Stimulated activated naive CD8-positive, alpha-beta T cell treated with anti-CD3 and anti-CD28 coated beads, Interleukin-15, Interleukin-2, amounts not matched to agents 100 U/mL and 50 U/mL, for 24 hours (primary cell): Measurements from ENCODE around the gene WNT3.

Source experiments
- ATAC-seq: fragments of 150-1000 bp; cut with Tn5 transposase; one replicate; pipeline ENCODE4 v1.10.0; 2021
- DNase-seq: peaks from one replicate; pipeline ENCODE4 v3.0.0; 2021

Gene WNT3

DNA sequence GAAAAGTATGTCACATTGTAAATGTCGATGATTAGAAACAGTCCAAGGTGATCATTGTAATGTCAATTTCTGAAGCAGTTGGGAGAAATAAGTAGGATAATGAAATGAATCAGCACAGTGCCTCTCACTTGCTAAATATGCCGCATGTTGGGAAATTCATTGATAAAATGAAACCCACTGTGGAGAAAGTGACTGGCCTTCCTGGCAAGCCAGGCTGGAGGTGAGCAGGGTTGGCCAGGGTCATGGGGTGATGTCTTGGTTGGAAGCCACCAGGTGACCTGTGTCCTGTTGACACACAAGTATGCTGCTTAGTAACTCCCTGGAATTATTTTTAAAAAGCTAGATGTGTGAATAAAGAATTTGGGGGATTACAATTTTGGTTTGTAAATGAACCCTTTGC lies 18.0 kb upstream of the WNT3 start:
- DNase-seq (no peak), ATAC-seq (no peak)

DNA sequence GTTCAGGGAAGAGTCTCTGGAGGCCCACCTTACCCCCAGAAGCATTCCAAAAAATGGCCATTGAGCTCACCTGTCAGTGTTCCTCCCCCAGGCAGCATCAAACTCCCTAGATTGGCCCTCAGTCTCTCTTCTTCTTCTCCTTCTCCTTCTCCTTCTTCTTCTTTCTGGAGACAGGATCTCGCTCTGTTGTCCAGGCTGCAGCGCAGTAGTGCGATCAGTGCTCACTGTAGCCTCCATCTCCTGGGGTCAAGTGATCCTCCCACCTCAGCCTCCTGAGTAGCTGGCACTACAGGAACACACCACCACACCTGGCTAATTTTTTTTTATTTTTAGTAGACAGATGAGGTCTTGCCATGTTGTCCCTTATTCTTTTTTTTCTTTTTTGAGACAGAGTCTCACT lies 16.4 kb upstream of the WNT3 start:
- DNase-seq, result no peak
- no peak for ATAC-seq

GRCh38 chr17:46833840-46834208 lies 15.3 kb upstream of the WNT3 start:
- DNase-seq (no peak), ATAC-seq (no peak)

GRCh38 chr17:46832945-46833839 lies 14.7 kb upstream of the WNT3 start:
- no peak for ATAC-seq
- no peak for DNase-seq

DNA sequence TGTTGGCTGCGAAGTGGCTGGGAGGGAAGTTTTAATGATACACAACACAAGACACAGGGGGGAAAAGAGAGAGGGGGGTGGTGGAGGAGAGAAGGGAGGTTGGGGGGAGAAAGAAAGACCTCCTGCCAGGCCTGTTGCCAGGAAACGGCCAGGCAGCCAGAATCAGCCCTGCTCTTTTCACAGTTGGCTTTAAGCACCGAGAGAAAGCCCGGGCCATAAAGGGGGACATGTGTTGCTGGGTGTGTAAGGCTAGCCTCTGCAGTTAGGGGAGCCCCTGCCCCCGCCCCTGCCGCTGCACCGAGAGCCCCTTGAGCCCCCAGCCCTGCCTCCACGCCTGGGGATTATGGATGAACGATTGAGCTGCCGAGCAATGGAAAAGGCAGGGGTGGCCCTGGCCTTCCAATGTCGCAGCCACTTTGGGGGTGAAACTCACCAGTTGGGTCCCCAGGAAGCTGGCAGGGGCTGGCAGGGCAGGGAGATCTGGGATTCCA lies 13.9 kb upstream of the WNT3 start:
- no peak for ATAC-seq

GRCh38 chr17:46831573-46832330 lies 13.3 kb upstream of the WNT3 start:
- ATAC-seq, result no peak

More for the DNA sequence above, 13.9 kb upstream of the WNT3 start:
- no peak for DNase-seq

DNA sequence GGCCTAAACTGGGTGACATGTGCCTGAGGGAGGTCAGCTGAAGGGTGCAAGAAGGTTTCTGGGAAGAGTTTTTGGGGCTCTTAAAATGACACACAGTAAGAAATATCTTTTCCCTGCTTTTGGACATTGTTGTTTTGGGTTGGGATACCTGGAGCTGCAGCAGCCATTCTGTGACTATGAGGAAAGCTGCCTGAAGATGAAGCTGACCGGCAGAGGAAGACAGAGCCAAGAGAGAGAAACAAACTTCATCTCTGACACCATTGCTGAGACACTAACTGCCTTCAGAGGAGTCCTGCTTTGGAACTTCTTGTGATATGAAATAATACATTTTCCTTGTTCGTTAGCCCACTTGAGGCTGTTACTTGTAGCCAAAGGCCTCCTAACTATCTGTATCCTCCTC lies 8.8 kb upstream of the WNT3 start:
- no peak for ATAC-seq

More at GRCh38 chr17:46831573-46832330, 13.3 kb upstream of the WNT3 start:
- no peak for DNase-seq

GRCh38 chr17:46826116-46826515 lies 7.6 kb upstream of the WNT3 start:
- ATAC-seq (no peak), DNase-seq (no peak)

More for the DNA sequence above, 8.8 kb upstream of the WNT3 start:
- DNase-seq, result no peak

DNA sequence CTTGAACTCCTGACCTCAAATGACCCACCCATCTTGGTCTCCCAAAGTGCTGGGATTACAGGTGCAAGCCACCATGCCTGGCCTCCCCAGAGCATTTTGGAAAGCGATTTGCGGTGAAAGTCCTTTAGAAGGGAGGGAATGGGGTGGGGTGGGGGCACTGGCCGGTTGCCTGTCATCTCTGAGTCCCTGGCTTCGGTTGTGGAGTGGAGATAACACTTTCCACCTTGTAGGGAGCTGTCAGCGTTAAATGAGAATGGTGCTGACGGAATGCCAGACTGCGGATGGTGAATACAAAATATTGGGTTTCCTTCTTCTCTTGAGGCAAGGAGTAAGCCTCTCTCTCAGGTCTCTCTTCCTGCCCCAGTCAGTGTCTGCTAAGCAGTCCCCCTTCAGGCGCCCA lies 5.2 kb upstream of the WNT3 start:
- no peak for ATAC-seq
- DNase-seq, result no peak

- DNase-seq, result peak; percentile 68
- ATAC-seq, result no peak
Measured at GRCh38 chr17:46822388-46822921, 4.0 kb upstream of the WNT3 start.

GRCh38 chr17:46821482-46822387 lies 3.2 kb upstream of the WNT3 start:
- ATAC-seq (no peak), DNase-seq (no peak)

GRCh38 chr17:46820592-46821450 lies 2.3 kb upstream of the WNT3 start:
- ATAC-seq, result no peak
- DNase-seq, result no peak

DNA sequence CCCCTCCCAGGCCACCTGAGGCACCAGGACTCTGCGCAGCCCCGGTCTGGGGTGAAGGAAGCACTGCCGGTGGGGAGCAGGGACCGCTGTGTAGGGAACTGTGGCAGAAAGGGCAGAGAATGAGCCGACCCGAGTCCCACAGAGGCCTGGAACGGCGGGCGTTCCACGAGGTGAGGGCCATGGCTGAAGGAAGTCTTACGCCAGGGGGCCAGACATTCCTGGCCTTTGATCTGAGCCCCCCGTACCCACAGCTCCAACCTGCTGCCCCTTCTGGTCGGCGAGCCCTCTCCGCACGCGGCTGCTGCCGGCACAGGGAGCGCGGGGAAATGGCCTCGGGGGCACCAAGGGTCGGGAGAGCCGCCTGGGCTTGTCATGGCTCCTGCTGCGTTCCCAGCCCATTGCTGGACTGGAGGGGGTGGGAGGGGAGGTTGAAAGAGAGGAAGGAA lies 1.4 kb upstream of the WNT3 start:
- no peak for ATAC-seq
- no peak for DNase-seq

DNA sequence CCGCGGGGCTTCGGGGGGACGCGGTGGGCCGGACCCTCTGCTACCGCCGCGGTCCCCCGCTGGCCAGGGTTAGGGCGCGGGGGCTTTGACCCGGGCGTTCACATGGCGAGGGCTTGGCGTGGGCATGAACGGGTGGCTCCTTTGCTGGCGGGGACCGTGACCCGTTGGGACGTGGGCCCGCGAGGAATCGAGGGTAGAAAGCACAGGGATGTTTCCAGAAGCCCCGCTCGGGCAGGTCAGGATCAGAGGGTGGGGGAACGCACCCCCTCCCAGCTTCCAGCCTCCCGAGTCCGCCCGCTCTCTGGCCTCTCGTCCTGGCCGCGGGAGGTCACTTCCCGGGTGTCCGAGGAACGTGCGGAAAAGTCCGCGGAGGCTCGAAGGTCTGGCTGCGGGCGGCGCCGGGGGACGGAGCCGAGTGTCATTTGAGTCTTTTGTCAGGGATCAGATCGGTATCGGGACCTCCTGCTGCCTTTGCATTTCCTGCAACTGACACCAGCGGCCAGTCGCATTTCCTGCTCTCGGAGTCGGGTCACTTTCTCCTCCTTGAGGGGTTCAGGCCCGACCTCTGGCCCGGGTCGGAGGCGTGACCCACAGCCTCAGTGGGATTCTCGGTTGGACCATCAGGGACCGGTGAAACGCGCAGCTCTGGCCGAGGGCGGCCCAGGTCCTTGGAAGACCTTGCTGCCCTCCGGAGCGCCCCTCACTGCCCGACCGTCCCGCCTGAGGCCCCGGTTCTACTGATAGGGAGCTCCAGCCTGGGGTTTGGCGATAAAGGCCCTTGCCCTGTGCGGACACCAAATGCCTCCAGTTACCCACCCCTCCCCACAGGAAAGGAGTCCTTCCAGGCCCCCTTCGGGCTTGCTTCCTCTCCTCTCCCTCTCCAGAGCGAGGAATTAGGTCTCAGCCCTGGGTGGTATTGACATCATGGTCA lies 702 bp upstream of the WNT3 start:
- ATAC-seq (no peak), DNase-seq (peak; percentile 20)

GRCh38 chr17:46817901-46818209 lies 637 bp downstream of the WNT3 start:
- ATAC-seq (no peak), DNase-seq (no peak)

GRCh38 chr17:46817151-46817900 lies 1.2 kb downstream of the WNT3 start:
- ATAC-seq, result no peak
- DNase-seq, result no peak

DNA sequence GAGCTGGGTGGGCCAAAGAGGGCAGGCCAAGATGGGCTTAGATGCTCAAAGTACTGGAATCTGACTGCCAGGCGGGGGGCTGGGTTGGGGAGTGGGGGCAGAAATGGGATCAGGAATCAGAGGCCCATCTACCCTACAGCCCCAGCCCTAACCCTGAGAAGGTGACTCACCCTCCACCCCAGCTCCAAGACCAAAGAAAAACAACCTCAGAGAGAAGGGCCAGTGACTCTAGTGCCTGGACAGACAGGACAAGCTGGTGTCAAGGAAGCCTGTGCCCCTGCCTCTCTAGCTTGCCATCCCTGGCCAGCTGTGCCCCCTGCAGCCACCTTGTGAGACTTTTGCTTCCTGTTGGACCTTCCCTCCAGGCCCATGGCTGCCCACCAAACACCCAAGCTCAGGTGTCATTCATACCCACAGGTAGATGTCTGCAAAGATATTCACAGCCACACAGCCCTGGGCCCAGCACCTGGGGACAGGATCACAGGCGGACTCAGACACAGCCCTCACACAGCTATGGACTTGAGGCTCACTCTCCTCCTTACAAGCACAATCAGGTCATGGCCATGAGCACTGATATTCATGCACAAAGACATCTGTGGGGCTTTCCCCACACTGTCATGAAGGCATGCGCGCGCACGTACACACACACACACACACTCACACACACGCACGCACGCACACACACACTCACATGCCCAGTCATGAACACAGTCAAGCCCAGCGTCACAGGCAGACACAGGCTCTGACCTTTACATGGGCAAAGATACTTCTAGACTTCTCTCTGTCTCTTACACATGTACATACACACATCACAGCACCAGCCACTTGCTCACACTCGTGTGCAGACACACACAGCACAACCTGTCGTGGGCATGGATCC lies 2.8 kb downstream of the WNT3 start:
- ATAC-seq (no peak), DNase-seq (no peak)

GRCh38 chr17:46814446-46814845 lies 4.0 kb downstream of the WNT3 start:
- DNase-seq (no peak), ATAC-seq (no peak)
